HepG2 (cell line): ENCODE results near the gene FBXO9. TPM values are rescaled to one million over a fixed set of nuclear protein-coding genes. Genes with fewer than 3 reads are reported as not detected.

Source experiments
- AKAP8 ChIP-seq: sonication (generic); formaldehyde crosslinking; IDR thresholded peaks from 2 replicates; pipeline ENCODE4 v1.5.1; 2020; ENCODE audit warnings: mild to moderate bottlenecking, missing genetic modification reagents
- EP300 ChIP-seq, 3 experiments: sonication (generic) in 1 of 3; formaldehyde crosslinking in 1 of 3; IDR thresholded peaks; 2 replicates each; pipeline versions ENCODE4 v1.5.1 to v1.6.1; 2011 to 2020; ENCODE audit warnings: low read depth in 2 of 3, low read length in 2 of 3, borderline replicate concordance in 1 of 3, improper control_type of control experiment in 1 of 3, mild to moderate bottlenecking in 1 of 3, missing genetic modification reagents in 1 of 3, moderate library complexity in 1 of 3
- FOXC1 ChIP-seq: sonication (generic); formaldehyde crosslinking; IDR thresholded peaks from 2 replicates; pipeline ENCODE4 v1.8.0; 2022; ENCODE audit warnings: mild to moderate bottlenecking, missing genetic modification reagents, borderline replicate concordance
- FOXK1 ChIP-seq: sonication (generic); formaldehyde crosslinking; IDR thresholded peaks from 2 replicates; pipeline ENCODE4 v1.4.0; 2020; ENCODE audit warnings: low read depth, missing genetic modification reagents, borderline replicate concordance
- FOXP4 ChIP-seq: sonication (generic); formaldehyde crosslinking; IDR thresholded peaks from 2 replicates; pipeline ENCODE4 v1.4.0; 2020; ENCODE audit warnings: missing genetic modification reagents
- GZF1 ChIP-seq: sonication (generic); formaldehyde crosslinking; IDR thresholded peaks from 2 replicates; pipeline ENCODE4 v1.5.1; 2020; ENCODE audit warnings: mild to moderate bottlenecking, missing genetic modification reagents
- KLF11 ChIP-seq: IDR thresholded peaks from 2 replicates; pipeline ENCODE4 v1.6.1; 2016; ENCODE audit warnings: missing compliant biosample characterization
- KLF13 ChIP-seq: sonication (generic); formaldehyde crosslinking; IDR thresholded peaks from 2 replicates; pipeline ENCODE4 v1.4.0; 2020; ENCODE audit warnings: mild to moderate bottlenecking, missing genetic modification reagents
- MAFG ChIP-seq: sonication (generic); formaldehyde crosslinking; IDR thresholded peaks from 2 replicates; pipeline ENCODE4 v1.5.1; 2020; ENCODE audit warnings: mild to moderate bottlenecking, missing genetic modification reagents
- MLX ChIP-seq: IDR thresholded peaks from 2 replicates; pipeline ENCODE4 v1.6.1; 2016
- NCOA2 ChIP-seq: sonication (generic); formaldehyde crosslinking; IDR thresholded peaks from 2 replicates; pipeline ENCODE4 v1.8.0; 2022; ENCODE audit warnings: inconsistent platforms
- NFKBIZ ChIP-seq: IDR thresholded peaks from 2 replicates; pipeline ENCODE4 v1.6.1; 2018; ENCODE audit warnings: missing genetic modification reagents, missing compliant biosample characterization
- NR2C2 ChIP-seq: sonication (generic); formaldehyde crosslinking; IDR thresholded peaks from 2 replicates; pipeline ENCODE4 v1.4.0; 2020; ENCODE audit warnings: missing genetic modification reagents, mild to moderate bottlenecking, moderate library complexity, borderline replicate concordance
- RFX3 ChIP-seq: IDR thresholded peaks from 2 replicates; pipeline ENCODE4 v1.6.1; 2016; ENCODE audit warnings: missing biosample characterization, missing genetic modification reagents
- SIX4 ChIP-seq: sonication (generic); formaldehyde crosslinking; IDR thresholded peaks from 2 replicates; pipeline ENCODE4 v1.4.0; 2020; ENCODE audit warnings: missing genetic modification reagents
- ZBTB26 ChIP-seq: IDR thresholded peaks from 2 replicates; pipeline ENCODE4 v1.6.1; 2016; ENCODE audit warnings: missing compliant biosample characterization, missing genetic modification reagents, borderline replicate concordance
- ZBTB37 ChIP-seq: sonication (generic); formaldehyde crosslinking; IDR thresholded peaks from 2 replicates; pipeline ENCODE4 v1.4.0; 2020; ENCODE audit warnings: mild to moderate bottlenecking, missing genetic modification reagents
- ZFP36L1 ChIP-seq: sonication (generic); formaldehyde crosslinking; IDR thresholded peaks from 2 replicates; pipeline ENCODE4 v1.8.0; 2022; ENCODE audit warnings: mild to moderate bottlenecking, missing genetic modification reagents, moderate library complexity
- ZKSCAN5 ChIP-seq: sonication (generic); formaldehyde crosslinking; IDR thresholded peaks from 2 replicates; pipeline ENCODE4 v1.5.1; 2020; ENCODE audit warnings: mild to moderate bottlenecking, missing genetic modification reagents
- ZNF18 ChIP-seq: sonication (generic); formaldehyde crosslinking; IDR thresholded peaks from 2 replicates; pipeline ENCODE4 v1.8.0; 2022; ENCODE audit warnings: mild to moderate bottlenecking, missing genetic modification reagents; ENCODE audit not compliant: insufficient replicate concordance
- ZNF224 ChIP-seq: sonication (generic); formaldehyde crosslinking; IDR thresholded peaks from 2 replicates; pipeline ENCODE4 v1.5.0; 2020; ENCODE audit warnings: mild to moderate bottlenecking, missing genetic modification reagents
- ZNF329 ChIP-seq: sonication (generic); formaldehyde crosslinking; IDR thresholded peaks from 2 replicates; pipeline ENCODE4 v1.9.0; 2021; ENCODE audit warnings: low read depth, mild to moderate bottlenecking, missing genetic modification reagents
- ZNF576 ChIP-seq: sonication (generic); formaldehyde crosslinking; IDR thresholded peaks from 2 replicates; pipeline ENCODE4 v1.4.0; 2020; ENCODE audit warnings: mild to moderate bottlenecking, missing genetic modification reagents
- ZNF598 ChIP-seq: sonication (generic); formaldehyde crosslinking; IDR thresholded peaks from 2 replicates; pipeline ENCODE4 v1.5.1; 2020; ENCODE audit warnings: mild to moderate bottlenecking, missing genetic modification reagents, borderline replicate concordance
- polyA plus RNA-seq, 8 experiments: library from polyadenylated mRNA; depleted of rRNA in 3 of 8; stranded (reverse) in 7 of 8; unstranded in 1 of 8; fragments of >200 nt; fragmentation: Illumina TruSeq in 4 of 8; extraction: Trizol in 4 of 8; gene quantifications; 2 replicates each; pipeline versions ENCODE4 v1.2.1 to v1.2.3, GENCODE V29; 2011 to 2016; ENCODE audit warnings: low read depth in 4 of 8, missing spikeins in 1 of 8, mixed read lengths in 1 of 8; ENCODE audit not compliant: insufficient read depth in 1 of 8
- total RNA-seq, 5 experiments: library from RNA; depleted of rRNA; stranded (reverse); fragments of >200 nt; fragmentation: Illumina TruSeq; extraction: Trizol; gene quantifications; 2 replicates each; pipeline ENCODE4 v1.2.3, GENCODE V29; 2016; ENCODE audit warnings: low read depth in 1 of 5

Gene FBXO9
- total and polyA plus RNA-seq, 2 of the 13 experiments (the other 11 are each of a cell fraction or from before 2014, with no cell fraction given) = 64.3 to 98.4 TPM

GRCh38 chr6:53112404-53112803 lies 47.2 kb downstream of the FBXO9 start (continued):
- TF ChIP-seq EP300 (IDR thresholded peaks at IDR 0.05; ENCODE audit: low read depth in 2 of 2, low read length in 2 of 2) = peak in 1 of 2 experiments; percentile 84; a peak in 2 of 4 replicates
- TF ChIP-seq EP300 (CRISPR knock-in tag; IDR thresholded peaks at IDR 0.05; ENCODE audit: borderline replicate concordance) = peak; percentile 70; the same call in 1 of the 2 replicates
- no peak for TF ChIP-seq ZNF598
- TF ChIP-seq FOXP4 (CRISPR knock-in tag) = peak; percentile 58; the same call in 1 of the 2 replicates
- TF ChIP-seq ZBTB26 = no peak
- TF ChIP-seq NFKBIZ (CRISPR knock-in tag) = no peak
- no peak for TF ChIP-seq ZNF18 (CRISPR knock-in tag)
- TF ChIP-seq FOXC1 (CRISPR knock-in tag) = no peak
- no peak for TF ChIP-seq NR2C2 (CRISPR knock-in tag)
- TF ChIP-seq GZF1 = no peak
- TF ChIP-seq ZBTB37 = 0 out of 2 replicates have a peak, but pooled peaks have one; percentile 24
- TF ChIP-seq MAFG = no peak
- TF ChIP-seq ZNF224 (CRISPR knock-in tag) = no peak
- TF ChIP-seq FOXK1 = no peak
- TF ChIP-seq MLX = no peak
- TF ChIP-seq ZFP36L1 (CRISPR knock-in tag) = no peak
- no peak for TF ChIP-seq ZNF576 (CRISPR knock-in tag)
- TF ChIP-seq NCOA2 (CRISPR knock-in tag) = peak; percentile 61
- no peak for TF ChIP-seq RFX3 (CRISPR knock-in tag)
- no peak for TF ChIP-seq KLF11 (CRISPR knock-in tag)
- TF ChIP-seq SIX4 (CRISPR knock-in tag) = 0 out of 2 replicates have a peak, but pooled peaks have one; percentile 33
- TF ChIP-seq ZKSCAN5 (CRISPR knock-in tag) = no peak
- TF ChIP-seq ZNF329 (CRISPR knock-in tag) = no peak
- TF ChIP-seq AKAP8 (CRISPR knock-in tag) = no peak
- no peak for TF ChIP-seq KLF13 (CRISPR knock-in tag)
